Left ventricle myocardium inferior (tissue), 1 donor: ENCODE measurements around the gene FAS. TPM values are rescaled to one million over a fixed set of nuclear protein-coding genes. Genes with fewer than 3 reads are reported as not detected.
A peak's percentile ranks its signal among the peaks of the same experiment; 100 is the strongest.

ENCODE experiments used
- DNase-seq: peaks from one replicate; pipeline ENCODE4 v3.0.0-alpha.2; 2020
- H3K27ac ChIP-seq: fragments of 200-600 bp; replicated peaks from 2 replicates; pipeline ENCODE4 v1.8.0; 2021
- H3K27me3 ChIP-seq: fragments of 200-600 bp; 2 replicates; pipeline ENCODE4 v1.8.0; 2021; ENCODE audit warnings: low read depth
- H3K36me3 ChIP-seq: fragments of 200-600 bp; 2 replicates; pipeline ENCODE4 v1.8.0; 2021
- H3K4me1 ChIP-seq: fragments of 200-600 bp; 2 replicates; pipeline ENCODE4 v1.8.0; 2021
- H3K4me3 ChIP-seq: fragments of 200-600 bp; 2 replicates; pipeline ENCODE4 v1.8.0; 2021; ENCODE audit warnings: mild to moderate bottlenecking, moderate library complexity
- H3K9me3 ChIP-seq: fragments of 200-600 bp; replicated peaks from 2 replicates; pipeline ENCODE4 v1.8.0; 2021
- intact Hi-C: fragments of 100-400 bp; cut with micrococcal nuclease; formaldehyde crosslinking; loops from one replicate; pipeline ENCODE4 v1.11.0; 2022
- long read RNA-seq: library from polyadenylated mRNA; unstranded; transcript quantifications from one replicate; pipeline ENCODE4 v2.0.0, GENCODE V29; 2021
- total RNA-seq: library from RNA; stranded (reverse); fragmentation: NEBNext Ultra II Directional; extraction: Animal tissue kit (Norgen Biotek cat#: 25700); gene quantifications from one replicate; pipeline ENCODE4 v1.2.1, GENCODE V29; 2021
- TF ChIP-seq, protein P1 (sequence below): fragments of 200-600 bp; IDR thresholded peaks from 2 replicates; pipeline ENCODE4 v1.8.0; 2021; ENCODE audit warnings: antibody characterized with exemption, mild to moderate bottlenecking, borderline replicate concordance
- donor health status: DM: no; HTN: yes; CAD: no; lungs with severe emphysema.

The FAS gene
- total RNA-seq: 3.7 TPM
- long read RNA-seq, partial matches to known transcripts: 0 of 4 reads
- long read RNA-seq, other reads (novel, unspliced or antisense): 1 of 4 reads

DNA sequence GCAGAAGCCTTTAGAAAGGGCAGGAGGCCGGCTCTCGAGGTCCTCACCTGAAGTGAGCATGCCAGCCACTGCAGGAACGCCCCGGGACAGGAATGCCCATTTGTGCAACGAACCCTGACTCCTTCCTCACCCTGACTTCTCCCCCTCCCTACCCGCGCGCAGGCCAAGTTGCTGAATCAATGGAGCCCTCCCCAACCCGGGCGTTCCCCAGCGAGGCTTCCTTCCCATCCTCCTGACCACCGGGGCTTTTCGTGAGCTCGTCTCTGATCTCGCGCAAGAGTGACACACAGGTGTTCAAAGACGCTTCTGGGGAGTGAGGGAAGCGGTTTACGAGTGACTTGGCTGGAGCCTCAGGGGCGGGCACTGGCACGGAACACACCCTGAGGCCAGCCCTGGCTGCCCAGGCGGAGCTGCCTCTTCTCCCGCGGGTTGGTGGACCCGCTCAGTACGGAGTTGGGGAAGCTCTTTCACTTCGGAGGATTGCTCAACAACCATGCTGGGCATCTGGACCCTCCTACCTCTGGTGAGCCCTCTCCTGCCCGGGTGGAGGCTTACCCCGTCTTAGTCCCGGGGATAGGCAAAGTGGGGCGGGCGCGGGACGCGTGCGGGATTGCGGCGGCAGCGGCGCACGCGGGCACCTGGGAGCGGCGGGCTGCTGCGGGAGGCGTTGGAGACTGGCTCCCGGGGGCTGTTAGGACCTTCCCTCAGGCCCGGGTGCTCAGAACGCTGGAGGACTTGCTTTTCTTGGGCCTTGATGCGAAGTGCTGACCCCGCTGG is at the start of gene FAS:
Gene FAS (plus strand): TSS at position 415 of the 777 bp plus-strand sequence. CDS start 79 bp downstream, at position 494.
- Histone ChIP-seq H3K4me1 (peaks cover 78% of the 10 kb centered on the region), H3K9me3 (no peaks in the 10 kb centered on the region), H3K27ac (peak within 1 kb of the TSS; percentile 97), H3K36me3 (no peaks in the 10 kb centered on the region), H3K4me3 (peak within 1 kb of the TSS; percentile 86), H3K27me3 (no peaks in the 10 kb centered on the region)
- TF ChIP-seq, protein P1, sequence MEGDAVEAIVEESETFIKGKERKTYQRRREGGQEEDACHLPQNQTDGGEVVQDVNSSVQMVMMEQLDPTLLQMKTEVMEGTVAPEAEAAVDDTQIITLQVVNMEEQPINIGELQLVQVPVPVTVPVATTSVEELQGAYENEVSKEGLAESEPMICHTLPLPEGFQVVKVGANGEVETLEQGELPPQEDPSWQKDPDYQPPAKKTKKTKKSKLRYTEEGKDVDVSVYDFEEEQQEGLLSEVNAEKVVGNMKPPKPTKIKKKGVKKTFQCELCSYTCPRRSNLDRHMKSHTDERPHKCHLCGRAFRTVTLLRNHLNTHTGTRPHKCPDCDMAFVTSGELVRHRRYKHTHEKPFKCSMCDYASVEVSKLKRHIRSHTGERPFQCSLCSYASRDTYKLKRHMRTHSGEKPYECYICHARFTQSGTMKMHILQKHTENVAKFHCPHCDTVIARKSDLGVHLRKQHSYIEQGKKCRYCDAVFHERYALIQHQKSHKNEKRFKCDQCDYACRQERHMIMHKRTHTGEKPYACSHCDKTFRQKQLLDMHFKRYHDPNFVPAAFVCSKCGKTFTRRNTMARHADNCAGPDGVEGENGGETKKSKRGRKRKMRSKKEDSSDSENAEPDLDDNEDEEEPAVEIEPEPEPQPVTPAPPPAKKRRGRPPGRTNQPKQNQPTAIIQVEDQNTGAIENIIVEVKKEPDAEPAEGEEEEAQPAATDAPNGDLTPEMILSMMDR: no peak
- DNase-seq: peak; percentile 76
- intact Hi-C loops: no loop called here

DNA sequence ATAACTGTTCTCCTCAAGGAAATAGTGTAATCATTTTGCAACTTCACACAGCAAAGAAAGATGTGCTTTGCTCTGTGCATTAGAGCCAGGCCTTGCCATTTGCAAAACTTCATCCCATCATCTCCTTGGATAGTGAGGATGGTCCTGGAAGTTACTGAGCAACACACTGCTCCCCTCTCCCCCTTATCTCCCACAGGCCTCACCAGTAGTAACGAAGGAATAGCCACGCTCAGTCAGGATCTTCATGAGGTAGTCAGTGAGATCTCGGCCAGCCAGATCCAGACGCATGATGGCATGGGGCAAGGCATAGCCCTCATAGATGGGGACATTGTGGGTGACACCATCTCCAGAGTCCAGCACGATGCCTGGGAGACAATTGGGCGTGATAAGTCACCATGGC is 49.6 kb upstream of the FAS start:
- no peak overlapping the region for H3K4me3 ChIP-seq
- intact Hi-C loops: no loop called here
- TF ChIP-seq, protein P1: no peak
- no peaks in the 10 kb centered on the region for H3K4me1 ChIP-seq
- DNase-seq: no peak
- no peaks in the 10 kb centered on the region for H3K27me3 ChIP-seq
- H3K27ac ChIP-seq: no peak overlapping the region
- H3K9me3 ChIP-seq: no peaks in the 10 kb centered on the region
- H3K36me3 ChIP-seq: peaks cover 35% of the 10 kb centered on the region

DNA sequence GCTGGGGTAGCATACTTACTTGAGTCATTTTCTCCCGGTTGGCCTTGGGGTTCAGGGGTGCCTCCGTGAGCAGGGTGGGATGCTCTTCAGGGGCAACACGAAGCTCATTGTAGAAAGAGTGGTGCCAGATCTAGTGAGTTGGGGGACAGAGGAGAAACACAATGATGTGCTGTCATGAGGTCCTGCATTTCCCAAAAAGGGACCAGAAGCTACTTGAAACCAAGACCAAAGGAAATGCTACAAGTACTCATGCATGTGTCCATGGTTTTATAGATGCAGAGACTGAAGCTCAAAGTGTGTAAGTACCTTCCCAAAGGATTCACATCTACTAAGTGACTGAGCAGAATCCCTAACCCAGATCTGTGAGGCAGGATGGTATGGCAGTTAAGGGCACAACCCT is 46.8 kb upstream of the FAS start:
- Histone ChIP-seq H3K36me3 (peaks cover 28% of the 10 kb centered on the region), H3K4me1 (no peaks in the 10 kb centered on the region), H3K27ac (no peak overlapping the region), H3K27me3 (no peaks in the 10 kb centered on the region), H3K9me3 (no peaks in the 10 kb centered on the region), H3K4me3 (no peak overlapping the region)
- intact Hi-C loops: no loop called here
- no peak for DNase-seq
- TF ChIP-seq, protein P1: no peak

DNA sequence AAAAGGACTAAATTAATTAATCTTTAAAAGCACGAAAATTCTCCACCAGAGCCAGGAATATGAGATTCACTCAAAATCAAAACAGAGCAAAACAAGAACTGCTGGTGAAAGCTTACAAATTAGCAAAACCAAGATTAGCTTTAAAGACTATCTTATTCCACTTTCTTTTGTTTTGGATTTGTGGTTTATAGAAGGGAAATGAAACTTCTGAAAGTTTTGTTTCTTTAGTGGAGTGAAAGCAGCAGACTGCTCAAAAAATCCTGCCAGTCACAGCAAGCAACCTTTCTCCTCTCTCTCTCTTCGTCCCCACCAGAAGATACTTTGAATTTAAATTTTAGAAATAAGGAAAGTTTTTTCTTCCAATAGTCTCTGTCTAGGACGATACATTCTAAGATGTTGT is 45.8 kb upstream of the FAS start:
- no peaks in the 10 kb centered on the region for H3K27me3 ChIP-seq
- no peak for DNase-seq
- H3K4me1 ChIP-seq: peaks cover 3% of the 10 kb centered on the region
- H3K9me3 ChIP-seq: no peaks in the 10 kb centered on the region
- intact Hi-C loops: no loop called here
- H3K36me3 ChIP-seq: peaks cover 18% of the 10 kb centered on the region
- H3K4me3 ChIP-seq: no peak overlapping the region
- no peak overlapping the region for H3K27ac ChIP-seq
- TF ChIP-seq, protein P1: no peak

DNA sequence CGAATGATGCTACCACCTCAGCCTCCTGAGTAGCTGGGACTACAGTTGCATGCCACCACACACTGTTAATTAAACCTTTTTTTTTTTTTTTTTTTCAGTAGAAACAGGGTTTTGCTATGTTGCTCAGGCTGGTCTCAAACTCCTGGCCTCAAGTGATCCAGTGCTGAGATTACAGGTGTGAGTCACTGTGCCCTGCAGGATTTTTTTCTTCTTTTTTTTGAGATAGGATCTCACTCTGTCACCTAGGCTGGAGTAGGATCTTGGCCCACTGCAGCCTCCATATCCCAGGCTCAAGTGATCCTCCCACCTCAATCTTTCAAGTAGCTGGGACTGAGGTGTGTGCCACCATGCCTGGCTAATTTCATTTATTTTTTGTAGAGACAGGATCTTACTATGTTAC is 44.4 kb upstream of the FAS start:
- peaks cover 16% of the 10 kb centered on the region for H3K4me1 ChIP-seq
- TF ChIP-seq, protein P1: no peak
- intact Hi-C loops: no loop called here
- H3K27me3 ChIP-seq: no peaks in the 10 kb centered on the region
- peaks cover 17% of the 10 kb centered on the region for H3K36me3 ChIP-seq
- H3K9me3 ChIP-seq: no peaks in the 10 kb centered on the region
- no peak overlapping the region for H3K27ac ChIP-seq
- H3K4me3 ChIP-seq: no peak overlapping the region
- DNase-seq: no peak
